ENCODE data around the gene FMO1. TPM values are rescaled to one million over a fixed set of nuclear protein-coding genes. Genes with fewer than 3 reads are reported as not detected.
"Not testable (repeated sequence)": the region's sequence is repeated elsewhere in the genome, so short reads cannot be mapped to it uniquely, and the experiment has no call there.

The FMO1 gene
- total RNA-seq, 1 experiment from 2014 or later: not detected

- no peak for DNase-seq (ENCODE audit: low read depth)
Measured at GRCh38 chr1:171233183-171233582, 15.1 kb upstream of the FMO1 start.

GRCh38 chr1:171236231-171236630, 12.1 kb upstream of the FMO1 start:
- not testable (repeated sequence) for DNase-seq (ENCODE audit: low read depth)

GRCh38 chr1:171243878-171244277, 4.4 kb upstream of the FMO1 start:
- DNase-seq (ENCODE audit: low read depth): no peak

- peak; percentile 38 for DNase-seq (ENCODE audit: low read depth)
Measured at GRCh38 chr1:171245458-171246064, 2.7 kb upstream of the FMO1 start.

GRCh38 chr1:171247501-171247900, 793 bp upstream of the FMO1 start:
- DNase-seq (ENCODE audit: low read depth): no peak

GRCh38 chr1:171248841-171249240, 547 bp downstream of the FMO1 start:
- no peak for DNase-seq (ENCODE audit: low read depth)

- DNase-seq (ENCODE audit: low read depth): no peak
Measured at GRCh38 chr1:171250263-171250662, 2.0 kb downstream of the FMO1 start.

GRCh38 chr1:171251042-171251951, 3.0 kb downstream of the FMO1 start:
- no peak for DNase-seq (ENCODE audit: low read depth)

- DNase-seq (ENCODE audit: low read depth): no peak
Measured at GRCh38 chr1:171251952-171252300, 3.6 kb downstream of the FMO1 start.

- DNase-seq (ENCODE audit: low read depth): peak; percentile 20
Measured at GRCh38 chr1:171252482-171252881, 4.2 kb downstream of the FMO1 start.

GRCh38 chr1:171254859-171255258, 6.6 kb downstream of the FMO1 start:
- no peak for DNase-seq (ENCODE audit: low read depth)

- no peak for DNase-seq (ENCODE audit: low read depth)
Measured at GRCh38 chr1:171256940-171257606, 8.8 kb downstream of the FMO1 start.

- no peak for DNase-seq (ENCODE audit: low read depth)
Measured at GRCh38 chr1:171257607-171258076, 9.3 kb downstream of the FMO1 start.

GRCh38 chr1:171258429-171258828, 10.1 kb downstream of the FMO1 start:
- DNase-seq (ENCODE audit: low read depth): no peak

- DNase-seq (ENCODE audit: low read depth): no peak
Measured at GRCh38 chr1:171258943-171259342, 10.6 kb downstream of the FMO1 start.

GRCh38 chr1:171261336-171261735, 13.0 kb downstream of the FMO1 start:
- DNase-seq (ENCODE audit: low read depth): no peak

- DNase-seq (ENCODE audit: low read depth): no peak
Measured at GRCh38 chr1:171263901-171264300, 15.6 kb downstream of the FMO1 start.

GRCh38 chr1:171265686-171266085, 17.4 kb downstream of the FMO1 start:
- DNase-seq (ENCODE audit: low read depth): no peak

- no peak for DNase-seq (ENCODE audit: low read depth)
Measured at GRCh38 chr1:171266930-171267329, 18.6 kb downstream of the FMO1 start.

- DNase-seq (ENCODE audit: low read depth): peak; percentile 53
Measured at GRCh38 chr1:171267391-171267790, 19.1 kb downstream of the FMO1 start.

GRCh38 chr1:171270806-171271205, 22.5 kb downstream of the FMO1 start:
- DNase-seq (ENCODE audit: low read depth): no peak

GRCh38 chr1:171277534-171277933, 29.2 kb downstream of the FMO1 start:
- no peak for DNase-seq (ENCODE audit: low read depth)
